ENCODE measurements around the gene DDX1.

Gene DDX1

DNA sequence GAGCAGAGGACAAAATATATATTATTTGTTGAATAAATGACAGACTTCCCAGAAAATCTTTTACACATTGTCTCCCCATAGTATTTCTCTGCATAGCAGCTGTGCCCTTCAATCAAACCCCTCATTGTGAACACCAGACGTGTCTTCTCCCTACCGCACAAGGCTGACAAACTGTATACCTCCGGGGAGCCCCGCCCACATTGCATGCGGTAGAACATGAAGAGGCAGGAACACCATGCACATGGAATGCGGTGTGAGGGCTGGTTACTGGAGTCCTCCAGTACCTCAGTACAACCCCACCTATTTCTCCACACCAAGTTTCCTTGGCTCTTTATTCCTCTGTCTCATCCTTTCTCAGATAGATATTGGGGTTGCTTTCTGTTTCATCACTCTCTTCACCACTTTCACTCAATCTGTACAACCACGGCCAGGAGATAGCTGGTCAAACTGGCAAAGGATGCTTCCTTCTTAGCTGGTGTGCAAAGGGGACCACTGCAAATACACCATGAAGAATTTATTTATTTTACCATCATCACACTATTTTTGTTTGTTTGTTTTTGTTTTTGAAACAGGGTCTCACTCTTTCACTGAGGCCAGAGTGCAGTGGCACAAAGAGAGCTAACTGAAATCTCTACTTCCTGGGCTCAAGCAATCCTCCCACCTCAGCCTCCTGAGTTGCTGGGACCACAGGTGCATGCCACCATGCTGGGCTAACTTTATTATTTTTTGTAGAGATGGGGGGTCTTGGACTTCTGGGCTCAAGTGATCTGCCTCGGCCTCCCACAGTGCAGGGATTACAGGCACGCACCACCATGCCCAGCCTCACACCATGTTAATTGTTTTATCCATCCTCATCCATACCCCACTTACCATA is 28.2 kb upstream of the DDX1 start:
- no peak overlapping the region for H3K4me3 ChIP-seq (ENCODE audit: low read depth, low read length)
- no peak overlapping the region for H3K27ac ChIP-seq (ENCODE audit: low read depth, low read length)
- H3K36me3 ChIP-seq (ENCODE audit: control insufficient read depth, insufficient read depth, low read length), result no peaks in the 10 kb centered on the region
- no peak overlapping the region for H3K9ac ChIP-seq (ENCODE audit: low read length)
- H3K4me1 ChIP-seq (ENCODE audit: control insufficient read depth, insufficient read depth, low read length), result peaks cover 7% of the 10 kb centered on the region; the same call in 1 of the 2 replicates
- H3K9me3 ChIP-seq (ENCODE audit: control insufficient read depth, insufficient read depth, low read depth, low read length), result no peaks in the 10 kb centered on the region
- H3K27me3 ChIP-seq (ENCODE audit: control insufficient read depth, insufficient read depth, low read length), result no peaks in the 10 kb centered on the region

DNA sequence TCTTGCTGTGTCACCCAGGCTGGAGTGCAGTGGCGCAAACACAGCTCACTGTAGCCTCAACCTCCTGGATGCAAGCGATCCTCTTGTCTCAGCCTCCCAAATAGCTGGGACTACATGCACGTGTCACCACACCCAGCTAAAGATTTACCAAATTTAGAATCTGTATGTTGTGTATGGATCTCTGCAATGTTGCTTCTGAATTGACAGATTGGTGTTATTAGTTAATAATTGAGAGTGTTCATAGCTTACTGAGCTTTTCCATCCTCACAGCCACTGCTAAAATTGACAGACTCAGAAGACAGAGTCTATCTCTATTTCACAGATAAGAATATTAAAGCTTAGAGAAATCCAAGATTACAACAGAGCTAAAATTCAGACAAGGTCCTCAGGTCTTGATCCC is 26.3 kb upstream of the DDX1 start:
- Histone ChIP-seq H3K27me3 (ENCODE audit: control insufficient read depth, insufficient read depth, low read length) (no peaks in the 10 kb centered on the region), H3K27ac (ENCODE audit: low read depth, low read length) (no peak overlapping the region), H3K9me3 (ENCODE audit: control insufficient read depth, insufficient read depth, low read depth, low read length) (no peaks in the 10 kb centered on the region), H3K9ac (ENCODE audit: low read length) (no peak overlapping the region), H3K36me3 (ENCODE audit: control insufficient read depth, insufficient read depth, low read length) (no peaks in the 10 kb centered on the region), H3K4me3 (ENCODE audit: low read depth, low read length) (no peak overlapping the region), H3K4me1 (ENCODE audit: control insufficient read depth, insufficient read depth, low read length) (peaks cover 7% of the 10 kb centered on the region; the same call in 1 of the 2 replicates)

DNA sequence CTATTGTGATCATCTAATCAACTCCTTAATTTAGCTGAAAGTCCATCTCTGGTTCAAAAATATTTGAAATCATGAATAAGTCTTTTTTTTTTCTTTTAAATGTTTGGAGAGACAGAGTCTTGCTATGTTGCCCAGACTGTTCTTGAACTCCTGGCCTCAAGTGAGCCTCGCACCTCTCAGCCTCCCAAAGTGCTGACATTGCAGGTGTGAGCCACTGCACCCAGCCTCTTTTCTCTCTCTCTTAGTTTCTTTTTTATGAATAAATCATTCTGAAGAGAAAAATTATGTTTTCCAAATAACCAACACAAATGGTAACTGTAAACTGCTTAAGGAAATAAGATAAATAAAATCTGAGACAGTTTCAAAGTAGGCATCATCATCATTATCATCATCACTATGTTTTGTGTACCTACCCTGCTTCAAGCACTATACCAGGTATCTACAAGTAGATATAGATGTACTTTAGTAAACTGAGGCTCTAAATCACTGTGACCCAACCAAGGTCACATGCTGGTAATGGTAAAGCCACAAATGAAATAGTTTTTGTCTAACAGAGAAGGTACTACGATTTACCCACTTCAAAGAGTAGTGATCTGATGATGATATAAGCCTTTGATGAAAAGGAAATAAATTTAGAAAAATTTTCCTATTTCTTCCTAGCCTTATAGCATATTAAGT is 25.5 kb upstream of the DDX1 start:
- H3K36me3 ChIP-seq (ENCODE audit: control insufficient read depth, insufficient read depth, low read length), result no peaks in the 10 kb centered on the region
- H3K9me3 ChIP-seq (ENCODE audit: control insufficient read depth, insufficient read depth, low read depth, low read length), result no peaks in the 10 kb centered on the region
- H3K27ac ChIP-seq (ENCODE audit: low read depth, low read length), result no peak overlapping the region
- H3K27me3 ChIP-seq (ENCODE audit: control insufficient read depth, insufficient read depth, low read length), result no peaks in the 10 kb centered on the region
- peaks cover 7% of the 10 kb centered on the region; the same call in 1 of the 2 replicates for H3K4me1 ChIP-seq (ENCODE audit: control insufficient read depth, insufficient read depth, low read length)
- no peak overlapping the region for H3K4me3 ChIP-seq (ENCODE audit: low read depth, low read length)
- no peak overlapping the region for H3K9ac ChIP-seq (ENCODE audit: low read length)

DNA sequence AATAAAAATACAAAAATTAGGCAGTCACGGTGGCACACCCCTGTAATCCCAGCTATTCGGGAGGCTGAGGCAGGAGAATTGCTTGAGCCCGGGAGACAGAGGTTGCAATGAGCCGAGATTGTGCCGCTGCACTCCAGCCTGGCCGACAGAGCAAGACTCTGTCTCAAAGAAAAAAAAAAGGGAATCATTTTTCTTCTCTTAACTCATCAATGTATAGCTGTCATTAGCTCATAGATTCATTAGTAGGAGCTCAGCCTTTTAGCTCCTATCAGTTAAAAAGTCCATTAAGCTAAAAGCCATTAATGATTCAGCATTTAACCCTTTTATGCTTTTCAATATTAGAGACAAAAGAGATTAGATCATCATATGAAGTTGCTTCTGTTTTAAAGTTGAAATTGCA is 24.8 kb upstream of the DDX1 start:
- Histone ChIP-seq H3K9me3 (ENCODE audit: control insufficient read depth, insufficient read depth, low read depth, low read length) (no peaks in the 10 kb centered on the region), H3K27ac (ENCODE audit: low read depth, low read length) (no peak overlapping the region), H3K9ac (ENCODE audit: low read length) (no peak overlapping the region), H3K27me3 (ENCODE audit: control insufficient read depth, insufficient read depth, low read length) (no peaks in the 10 kb centered on the region), H3K36me3 (ENCODE audit: control insufficient read depth, insufficient read depth, low read length) (no peaks in the 10 kb centered on the region), H3K4me3 (ENCODE audit: low read depth, low read length) (no peak overlapping the region), H3K4me1 (ENCODE audit: control insufficient read depth, insufficient read depth, low read length) (no peaks in the 10 kb centered on the region)

DNA sequence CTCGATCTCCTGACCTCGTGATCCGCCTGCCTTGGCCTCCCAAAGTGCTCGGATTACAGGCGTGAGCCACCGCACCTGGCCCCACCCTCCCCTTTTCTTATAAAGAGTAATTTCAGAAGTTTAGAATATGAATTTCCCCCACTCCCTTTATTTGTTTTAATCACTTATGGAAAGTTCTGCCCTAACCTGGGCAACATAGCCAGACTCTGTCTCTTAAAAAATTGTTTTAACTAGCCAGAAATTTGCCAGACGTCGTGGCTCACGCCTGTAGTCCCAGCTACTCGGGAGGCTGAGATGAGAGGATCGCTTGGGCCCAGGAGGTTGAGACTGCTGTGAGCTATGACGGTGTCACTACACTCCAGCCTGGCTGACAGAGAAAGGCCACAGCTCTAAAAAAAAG is 22.8 kb upstream of the DDX1 start:
- no peak overlapping the region for H3K4me3 ChIP-seq (ENCODE audit: low read depth, low read length)
- no peak overlapping the region for H3K27ac ChIP-seq (ENCODE audit: low read depth, low read length)
- no peaks in the 10 kb centered on the region for H3K9me3 ChIP-seq (ENCODE audit: control insufficient read depth, insufficient read depth, low read depth, low read length)
- no peaks in the 10 kb centered on the region for H3K27me3 ChIP-seq (ENCODE audit: control insufficient read depth, insufficient read depth, low read length)
- no peaks in the 10 kb centered on the region for H3K4me1 ChIP-seq (ENCODE audit: control insufficient read depth, insufficient read depth, low read length)
- no peaks in the 10 kb centered on the region for H3K36me3 ChIP-seq (ENCODE audit: control insufficient read depth, insufficient read depth, low read length)
- no peak overlapping the region for H3K9ac ChIP-seq (ENCODE audit: low read length)

DNA sequence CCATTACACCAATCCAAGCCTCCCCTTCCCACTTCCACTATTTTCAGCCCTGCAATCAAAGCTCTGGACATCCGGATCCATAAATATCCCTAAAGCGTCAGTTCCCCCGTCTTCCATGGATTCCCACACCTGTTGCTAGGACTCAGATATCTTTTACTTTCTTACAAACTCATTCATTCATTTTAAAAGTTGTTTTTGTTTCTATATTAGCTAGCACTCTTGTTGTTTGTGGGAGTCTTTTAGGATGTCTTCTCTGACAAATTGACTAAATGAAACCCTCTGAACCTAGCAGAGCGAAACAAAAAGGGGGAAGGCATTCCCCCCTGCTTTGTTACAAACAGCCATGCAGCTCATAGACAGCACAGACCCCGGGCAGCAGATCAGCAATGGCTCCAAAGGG is 21.6 kb upstream of the DDX1 start:
- Histone ChIP-seq H3K27me3 (ENCODE audit: control insufficient read depth, insufficient read depth, low read length) (no peaks in the 10 kb centered on the region), H3K9me3 (ENCODE audit: control insufficient read depth, insufficient read depth, low read depth, low read length) (no peaks in the 10 kb centered on the region), H3K27ac (ENCODE audit: low read depth, low read length) (no peak overlapping the region), H3K4me3 (ENCODE audit: low read depth, low read length) (no peak overlapping the region), H3K9ac (ENCODE audit: low read length) (no peak overlapping the region), H3K36me3 (ENCODE audit: control insufficient read depth, insufficient read depth, low read length) (no peaks in the 10 kb centered on the region), H3K4me1 (ENCODE audit: control insufficient read depth, insufficient read depth, low read length) (no peaks in the 10 kb centered on the region)

DNA sequence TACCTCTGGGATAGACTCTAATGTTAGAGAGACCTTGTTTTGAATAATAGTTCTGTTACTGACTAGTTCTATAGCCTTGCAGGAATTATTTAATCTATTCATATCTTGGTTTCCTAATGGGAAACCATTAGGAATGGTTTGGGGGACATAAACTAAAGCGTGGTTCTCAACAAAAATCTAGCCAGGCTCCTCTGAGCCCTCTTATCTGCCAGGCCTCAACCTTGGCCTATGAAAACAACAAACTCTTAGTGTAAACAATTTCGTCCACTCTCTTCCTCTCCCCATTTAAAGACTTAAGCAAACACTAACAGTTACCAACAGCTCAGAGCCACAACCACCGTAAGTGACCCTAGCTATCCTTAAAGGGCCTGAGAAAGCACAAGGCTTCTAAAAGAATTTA is 19.9 kb upstream of the DDX1 start:
- Histone ChIP-seq H3K27ac (ENCODE audit: low read depth, low read length) (no peak overlapping the region), H3K4me1 (ENCODE audit: control insufficient read depth, insufficient read depth, low read length) (no peaks in the 10 kb centered on the region), H3K4me3 (ENCODE audit: low read depth, low read length) (no peak overlapping the region), H3K27me3 (ENCODE audit: control insufficient read depth, insufficient read depth, low read length) (no peaks in the 10 kb centered on the region), H3K9me3 (ENCODE audit: control insufficient read depth, insufficient read depth, low read depth, low read length) (no peaks in the 10 kb centered on the region), H3K36me3 (ENCODE audit: control insufficient read depth, insufficient read depth, low read length) (no peaks in the 10 kb centered on the region), H3K9ac (ENCODE audit: low read length) (no peak overlapping the region)

DNA sequence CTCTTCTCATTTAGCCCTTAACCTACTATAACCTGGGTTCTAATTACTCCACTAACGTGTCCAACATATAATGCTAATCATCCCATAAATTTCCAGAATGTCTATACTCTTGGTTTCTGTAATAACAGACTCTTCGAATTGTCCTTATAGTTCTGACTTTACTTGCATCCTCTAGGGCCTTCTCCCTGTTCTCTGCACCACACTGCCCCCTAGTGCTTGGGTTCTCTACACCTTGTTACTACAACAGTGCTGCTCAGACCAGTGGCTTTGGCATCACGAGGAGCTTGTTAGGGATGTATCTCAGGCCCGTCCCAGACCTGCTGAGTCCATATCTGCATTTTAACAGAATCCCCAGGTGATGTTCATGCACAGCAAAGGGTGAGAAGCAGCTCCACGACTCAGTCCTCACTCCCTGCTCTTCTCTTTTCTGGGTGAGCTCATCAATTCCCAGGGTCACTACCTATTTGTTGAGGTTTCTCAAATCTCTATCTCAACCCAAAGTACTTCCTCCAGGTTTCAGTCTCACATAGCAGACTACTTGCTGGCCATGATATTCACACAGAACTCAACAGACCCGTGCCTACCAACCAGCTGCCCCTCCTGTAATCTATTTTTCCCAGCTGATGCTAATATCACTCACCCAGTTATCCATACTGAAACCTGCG is 14.5 kb upstream of the DDX1 start:
- Histone ChIP-seq H3K9me3 (ENCODE audit: control insufficient read depth, insufficient read depth, low read depth, low read length) (no peaks in the 10 kb centered on the region), H3K27ac (ENCODE audit: low read depth, low read length) (no peak overlapping the region), H3K4me1 (ENCODE audit: control insufficient read depth, insufficient read depth, low read length) (peaks cover 8% of the 10 kb centered on the region; the same call in 1 of the 2 replicates), H3K27me3 (ENCODE audit: control insufficient read depth, insufficient read depth, low read length) (no peaks in the 10 kb centered on the region), H3K36me3 (ENCODE audit: control insufficient read depth, insufficient read depth, low read length) (no peaks in the 10 kb centered on the region), H3K4me3 (ENCODE audit: low read depth, low read length) (no peak overlapping the region), H3K9ac (ENCODE audit: low read length) (no peak overlapping the region)

DNA sequence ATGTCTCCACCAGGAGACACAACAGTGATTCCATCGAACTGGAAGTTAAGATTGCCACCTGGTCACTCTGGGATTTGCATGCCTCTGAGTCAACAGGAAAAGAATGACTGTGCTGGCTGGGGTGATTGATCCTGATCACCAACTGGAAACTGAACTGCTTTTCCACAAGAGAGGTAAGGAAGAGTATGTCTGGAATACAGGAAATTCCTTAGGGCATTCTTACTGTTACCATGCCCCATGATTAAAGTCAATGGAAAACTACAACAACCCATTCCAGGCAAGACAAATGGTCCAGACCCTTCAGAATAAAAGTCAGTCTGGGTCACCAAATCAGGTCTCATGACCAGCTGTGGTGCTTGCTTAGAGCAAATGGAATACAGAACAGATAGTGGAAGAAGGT is 12.0 kb upstream of the DDX1 start:
- Histone ChIP-seq H3K9ac (ENCODE audit: low read length) (no peak overlapping the region), H3K4me1 (ENCODE audit: control insufficient read depth, insufficient read depth, low read length) (peaks cover 8% of the 10 kb centered on the region; the same call in 1 of the 2 replicates), H3K4me3 (ENCODE audit: low read depth, low read length) (no peak overlapping the region), H3K27me3 (ENCODE audit: control insufficient read depth, insufficient read depth, low read length) (no peaks in the 10 kb centered on the region), H3K36me3 (ENCODE audit: control insufficient read depth, insufficient read depth, low read length) (no peaks in the 10 kb centered on the region), H3K27ac (ENCODE audit: low read depth, low read length) (no peak overlapping the region), H3K9me3 (ENCODE audit: control insufficient read depth, insufficient read depth, low read depth, low read length) (no peaks in the 10 kb centered on the region)

DNA sequence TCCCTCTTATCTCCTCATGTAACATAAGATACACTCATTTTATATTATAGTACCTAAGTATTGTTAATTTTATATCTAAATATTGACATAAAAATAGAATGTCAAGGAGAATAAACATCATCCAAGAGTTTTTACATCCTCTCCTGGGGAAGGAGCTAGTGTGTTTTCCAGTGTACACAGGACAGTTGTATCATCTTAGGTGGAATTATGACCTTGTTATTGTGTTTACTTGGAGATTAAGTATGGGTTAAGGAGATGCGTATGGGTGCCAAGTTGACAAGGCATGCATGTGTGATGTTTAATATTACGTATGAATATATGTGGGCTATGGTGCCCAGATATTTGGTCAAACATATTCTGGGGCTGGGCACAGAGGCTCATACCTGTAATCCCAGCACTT is 11.2 kb upstream of the DDX1 start:
- Histone ChIP-seq H3K9me3 (ENCODE audit: control insufficient read depth, insufficient read depth, low read depth, low read length) (no peaks in the 10 kb centered on the region), H3K27ac (ENCODE audit: low read depth, low read length) (no peak overlapping the region), H3K4me1 (ENCODE audit: control insufficient read depth, insufficient read depth, low read length) (peaks cover 8% of the 10 kb centered on the region; the same call in 1 of the 2 replicates), H3K9ac (ENCODE audit: low read length) (no peak overlapping the region), H3K36me3 (ENCODE audit: control insufficient read depth, insufficient read depth, low read length) (no peaks in the 10 kb centered on the region), H3K4me3 (ENCODE audit: low read depth, low read length) (no peak overlapping the region), H3K27me3 (ENCODE audit: control insufficient read depth, insufficient read depth, low read length) (no peaks in the 10 kb centered on the region)

Data from HUES6 (cell line).